NCI-H524 (cell line): ENCODE results near the gene FCHSD1.

ENCODE experiments used
- DNase-seq, 2 experiments: peaks; one replicate each; lab custom pipeline; 2025; lab: John Stamatoyannopoulos, UW

Gene FCHSD1

GRCh38 chr5:141641634-141642267, 9.5 kb downstream of the FCHSD1 start:
- DNase-seq, result no peak

DNA sequence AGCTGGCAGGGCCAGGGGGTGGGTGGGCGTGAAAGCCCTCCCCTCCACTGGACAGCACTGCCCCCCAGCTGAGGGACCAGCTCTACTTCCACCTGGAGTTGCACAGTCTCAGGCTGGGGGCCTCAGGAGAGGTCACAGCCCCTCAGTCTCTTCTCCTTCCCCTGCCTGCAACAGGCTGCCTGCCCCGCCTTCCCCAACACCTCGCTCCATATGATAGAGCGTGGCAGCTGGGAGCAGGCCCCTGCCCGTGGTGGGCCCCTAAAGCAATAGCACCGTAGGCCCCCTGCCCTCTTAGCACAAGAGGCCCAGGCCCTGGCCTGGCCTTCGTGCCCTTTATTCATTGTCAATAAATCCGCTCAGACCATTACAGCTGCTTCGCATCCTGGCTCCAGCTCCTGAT, 10.5 kb downstream of the FCHSD1 start:
- no peak for DNase-seq

DNA sequence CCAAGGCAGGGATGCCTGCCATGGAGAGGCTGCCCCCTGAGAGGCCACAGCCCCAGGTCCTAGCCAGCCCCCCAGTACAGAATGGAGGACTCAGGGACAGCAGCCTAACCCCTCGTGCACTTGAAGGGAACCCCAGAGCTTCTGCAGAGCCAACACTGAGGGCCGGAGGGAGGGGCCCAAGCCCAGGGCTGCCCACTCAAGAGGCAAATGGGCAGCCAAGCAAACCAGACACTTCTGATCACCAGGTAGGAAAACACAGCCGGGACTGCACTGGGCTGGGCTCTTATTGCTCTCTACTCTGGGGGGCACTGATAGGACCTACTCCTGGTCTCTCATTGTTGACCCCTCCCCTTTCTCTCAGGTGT, 11.2 kb downstream of the FCHSD1 start:
- DNase-seq, result no peak

GRCh38 chr5:141639357-141640050, 11.7 kb downstream of the FCHSD1 start:
- DNase-seq, result no peak

DNA sequence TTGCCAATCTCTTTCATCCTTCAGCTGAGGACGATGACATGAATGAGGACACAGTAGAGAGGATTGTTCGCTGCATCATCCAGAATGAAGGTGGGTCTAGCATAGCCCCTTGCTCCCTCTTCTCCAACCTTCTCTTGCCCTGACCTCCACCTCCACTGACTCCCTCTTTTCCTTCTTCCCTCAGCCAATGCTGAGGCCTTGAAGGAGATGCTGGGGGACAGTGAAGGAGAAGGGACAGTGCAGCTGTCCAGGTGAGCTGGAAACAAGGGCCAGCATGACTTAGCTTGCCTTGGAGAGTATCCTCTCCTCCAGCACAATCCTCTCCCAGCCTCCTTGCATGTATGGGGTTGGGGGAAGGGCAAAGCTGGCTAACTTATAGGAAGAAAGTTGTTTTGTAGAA, 12.4 kb downstream of the FCHSD1 start:
- no peak for DNase-seq

DNA sequence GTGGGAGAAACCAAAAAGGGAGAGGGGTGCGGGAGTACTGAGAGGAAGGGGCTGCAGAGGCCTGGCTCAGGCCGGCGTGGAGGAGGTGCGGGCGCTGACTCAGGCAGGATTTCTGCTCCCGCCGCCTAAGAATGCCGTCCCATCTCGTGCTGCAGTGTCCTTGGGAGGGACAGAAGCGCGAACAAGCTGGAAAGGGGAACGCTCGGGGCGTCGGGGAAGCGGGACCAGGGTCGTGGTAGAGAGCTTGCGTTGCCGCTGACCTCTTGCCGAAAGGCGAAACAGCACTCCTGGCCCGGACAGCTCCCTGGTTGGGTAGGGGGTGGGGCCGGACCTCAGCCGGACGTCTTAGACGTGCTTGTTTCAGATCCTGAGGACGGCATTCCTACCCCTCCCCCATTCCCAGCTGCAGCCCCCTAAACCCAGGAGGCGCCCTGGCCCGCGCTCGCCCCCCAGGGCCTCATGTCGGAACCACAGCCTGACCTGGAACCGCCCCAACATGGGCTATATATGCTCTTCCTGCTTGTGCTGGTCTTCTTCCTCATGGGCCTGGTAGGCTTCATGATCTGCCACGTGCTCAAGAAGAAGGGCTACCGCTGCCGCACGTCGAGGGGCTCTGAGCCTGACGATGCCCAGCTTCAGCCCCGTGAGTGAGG, 13.3 kb downstream of the FCHSD1 start:
- peak; percentile 26 to 54 for DNase-seq

GRCh38 chr5:141637123-141637766, 14.0 kb downstream of the FCHSD1 start:
- peak in 1 of 2 experiments; percentile 20 for DNase-seq

DNA sequence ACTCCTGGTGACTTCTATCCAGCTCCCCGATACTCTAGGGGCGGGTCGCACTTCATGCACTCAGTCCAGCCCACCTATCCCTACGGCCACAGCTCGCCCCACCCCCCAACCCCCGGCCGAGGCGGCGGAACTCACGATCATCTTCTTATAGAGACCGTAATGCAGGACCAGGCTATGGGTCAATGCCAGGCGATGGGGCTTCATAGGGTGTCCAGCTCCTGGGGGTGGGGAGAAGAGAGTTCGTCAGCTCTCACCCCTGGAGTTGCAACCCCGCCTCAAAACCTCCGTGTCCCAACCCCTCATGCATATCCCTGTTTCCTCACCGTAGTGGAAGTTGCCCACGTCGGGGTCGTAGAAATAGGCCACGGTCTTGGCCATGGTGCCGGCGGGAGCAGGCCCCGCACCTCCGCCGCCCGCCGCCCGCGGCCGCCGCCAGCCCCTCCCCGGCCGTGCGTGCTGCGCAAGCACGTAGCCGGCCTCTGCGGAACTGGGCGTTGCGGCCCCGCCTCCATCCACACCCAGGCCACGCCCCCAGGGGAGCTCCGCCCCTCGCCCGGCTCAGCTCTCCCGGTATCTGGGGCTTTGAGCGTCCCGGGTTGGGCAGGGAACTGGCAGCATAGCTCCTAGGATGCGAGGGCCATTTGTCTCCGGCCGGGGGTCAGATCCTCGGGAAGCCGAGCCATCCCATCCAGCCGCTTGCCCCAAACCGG, 14.7 kb downstream of the FCHSD1 start, which contains the start of the genes HDAC3 and RELL2:
HDAC3 (minus strand) TSS at position 437 of the 710 bp plus-strand sequence; CDS start at position 378, 59 bp downstream.
RELL2 (plus strand) TSS at position 585 of the 710 bp plus-strand sequence. CDS start 1,229 bp downstream, outside the sequence.
- DNase-seq, result peak; percentile 62 to 86

DNA sequence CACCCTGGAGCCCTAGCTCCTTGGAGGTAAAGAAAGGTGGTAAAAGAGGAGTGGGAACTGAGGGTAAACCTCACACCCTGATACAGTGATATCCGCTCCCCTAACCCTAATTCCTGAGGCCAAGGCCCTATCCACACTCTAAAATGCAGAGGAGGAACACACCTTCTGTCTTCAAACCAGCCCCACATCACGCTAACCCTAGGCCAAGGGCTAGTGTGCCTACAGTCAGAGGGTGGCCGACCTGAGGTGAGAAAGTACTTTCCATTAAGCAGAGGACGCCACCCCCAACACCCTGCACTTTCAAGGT, 15.2 kb downstream of the FCHSD1 start:
- DNase-seq, result no peak

DNA sequence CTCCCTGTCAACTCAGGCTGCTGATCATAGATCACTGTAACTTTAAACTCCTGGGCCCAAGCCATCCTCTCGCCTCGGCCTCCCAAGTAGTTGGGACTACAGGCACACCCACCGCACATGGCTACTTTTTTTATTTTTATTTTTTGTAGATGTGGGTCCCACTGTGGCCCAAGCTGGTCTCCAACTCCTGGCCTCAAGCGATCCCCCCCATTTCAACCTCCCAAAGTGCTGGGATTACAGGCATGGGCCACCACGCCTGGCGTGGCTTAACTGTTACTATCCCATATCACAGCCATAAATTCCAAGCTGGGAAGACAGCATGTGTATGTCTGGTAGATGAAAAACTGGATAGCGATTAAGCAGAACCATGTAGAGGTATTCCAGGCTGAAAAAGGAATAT, 15.6 kb downstream of the FCHSD1 start:
- DNase-seq, result no peak

DNA sequence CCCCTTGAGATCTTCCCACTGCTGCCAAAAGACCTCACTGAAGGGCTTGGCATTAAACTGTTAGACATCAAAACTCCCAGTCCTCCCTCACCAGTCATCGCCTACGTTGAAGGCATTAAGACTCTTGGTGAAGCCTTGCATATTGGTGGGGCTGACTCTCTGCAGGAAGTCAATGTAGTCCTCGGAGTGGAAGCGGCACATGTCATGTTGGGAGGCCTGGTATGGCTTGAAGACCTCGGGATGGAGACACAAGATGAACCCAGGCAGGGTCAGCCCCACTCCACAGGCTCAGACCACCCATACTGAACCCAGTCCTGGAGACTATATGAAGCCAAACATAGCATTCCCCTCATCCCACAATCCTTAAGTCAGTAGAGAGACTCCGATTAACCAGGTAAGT, 16.5 kb downstream of the FCHSD1 start:
- no peak for DNase-seq

- no peak for DNase-seq
These were observed 17.2 kb downstream of the FCHSD1 start for GRCh38 chr5:141633871-141634561.

GRCh38 chr5:141632650-141633049, 18.6 kb downstream of the FCHSD1 start:
- DNase-seq, result no peak

DNA sequence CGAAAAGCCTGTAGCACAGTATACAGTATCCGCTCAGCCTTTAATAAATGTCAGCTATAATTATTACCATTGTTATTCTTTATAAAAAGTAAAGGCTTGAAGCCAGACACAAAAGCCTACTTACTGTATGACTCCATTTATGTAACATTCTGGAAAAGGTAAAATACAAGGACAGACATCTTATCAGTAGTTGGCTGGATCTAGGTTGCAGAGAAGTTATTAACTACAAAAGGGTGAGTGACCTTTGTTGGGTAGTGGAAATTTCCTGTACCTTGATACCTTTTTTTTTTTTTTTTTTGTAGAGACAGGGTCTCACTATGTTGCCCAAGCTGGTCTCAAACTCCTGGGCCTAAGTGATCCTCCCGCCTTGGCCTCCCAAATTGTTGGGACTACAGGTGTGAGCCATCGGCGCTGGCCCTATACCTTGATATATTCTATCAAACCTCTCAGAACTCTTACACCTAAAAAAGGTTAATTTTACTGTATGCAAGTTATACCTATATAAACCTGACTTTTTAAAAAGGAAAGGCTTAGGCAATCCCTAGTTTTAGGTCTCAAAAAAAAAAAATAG, 20.6 kb downstream of the FCHSD1 start:
- DNase-seq, result no peak

DNA sequence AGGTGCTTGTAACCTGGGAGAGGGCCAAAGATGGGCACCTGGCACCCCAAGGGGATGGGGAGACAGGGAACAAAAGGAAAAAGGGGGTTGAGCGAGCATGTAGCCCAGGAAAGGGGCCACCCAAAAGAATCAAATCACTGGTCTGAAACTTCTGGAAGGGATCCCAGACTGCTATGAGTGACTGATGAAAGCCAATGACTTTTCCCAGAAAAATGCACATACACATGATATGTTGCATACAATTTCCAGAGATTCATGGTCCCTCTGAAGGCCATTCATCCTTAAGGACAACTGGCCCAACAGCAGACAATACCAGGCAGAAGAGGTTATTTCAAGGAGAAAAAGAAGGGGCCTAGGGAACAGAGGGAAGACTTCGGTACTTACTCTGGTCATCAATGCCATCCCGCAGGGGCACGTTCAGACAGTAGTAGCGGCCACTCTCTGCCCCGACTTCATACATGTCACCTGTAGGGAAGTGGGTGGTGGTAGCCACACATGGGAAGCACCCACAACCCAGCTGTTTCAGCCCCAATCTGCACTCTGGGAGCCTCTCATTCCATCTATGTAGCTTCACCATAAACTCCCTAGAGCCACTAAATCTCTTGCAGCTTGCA, 22.9 kb downstream of the FCHSD1 start:
- no peak for DNase-seq

GRCh38 chr5:141623611-141624010, 27.6 kb downstream of the FCHSD1 start:
- no peak for DNase-seq

DNA sequence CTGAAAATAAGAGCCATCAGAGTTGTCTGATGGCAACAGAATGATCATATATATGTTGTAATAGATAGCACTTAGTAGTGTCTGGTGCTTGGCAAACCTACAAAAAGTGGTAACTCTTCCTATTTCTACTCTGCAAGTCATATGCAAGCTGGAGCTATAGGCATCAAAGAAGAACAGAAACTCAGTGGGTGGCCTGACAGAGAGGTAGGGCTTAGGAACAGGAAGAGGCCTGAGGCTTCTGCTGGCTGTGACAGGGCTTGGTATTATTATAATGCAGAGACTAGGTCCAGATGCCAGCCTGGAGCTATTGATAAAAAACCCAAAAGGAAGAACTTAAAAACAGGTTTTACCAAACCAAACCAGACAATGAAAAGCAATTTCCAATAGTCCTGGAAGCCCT, 28.0 kb downstream of the FCHSD1 start:
- no peak for DNase-seq

- DNase-seq, result peak; percentile 93 to 95
These were observed 32.2 kb downstream of the FCHSD1 start, which contains the start of gene DIAPH1 for GRCh38 chr5:141618804-141619554. DIAPH1 (minus strand) TSS chr5:141619000; CDS start chr5:141618914, 86 bp downstream.

DNA sequence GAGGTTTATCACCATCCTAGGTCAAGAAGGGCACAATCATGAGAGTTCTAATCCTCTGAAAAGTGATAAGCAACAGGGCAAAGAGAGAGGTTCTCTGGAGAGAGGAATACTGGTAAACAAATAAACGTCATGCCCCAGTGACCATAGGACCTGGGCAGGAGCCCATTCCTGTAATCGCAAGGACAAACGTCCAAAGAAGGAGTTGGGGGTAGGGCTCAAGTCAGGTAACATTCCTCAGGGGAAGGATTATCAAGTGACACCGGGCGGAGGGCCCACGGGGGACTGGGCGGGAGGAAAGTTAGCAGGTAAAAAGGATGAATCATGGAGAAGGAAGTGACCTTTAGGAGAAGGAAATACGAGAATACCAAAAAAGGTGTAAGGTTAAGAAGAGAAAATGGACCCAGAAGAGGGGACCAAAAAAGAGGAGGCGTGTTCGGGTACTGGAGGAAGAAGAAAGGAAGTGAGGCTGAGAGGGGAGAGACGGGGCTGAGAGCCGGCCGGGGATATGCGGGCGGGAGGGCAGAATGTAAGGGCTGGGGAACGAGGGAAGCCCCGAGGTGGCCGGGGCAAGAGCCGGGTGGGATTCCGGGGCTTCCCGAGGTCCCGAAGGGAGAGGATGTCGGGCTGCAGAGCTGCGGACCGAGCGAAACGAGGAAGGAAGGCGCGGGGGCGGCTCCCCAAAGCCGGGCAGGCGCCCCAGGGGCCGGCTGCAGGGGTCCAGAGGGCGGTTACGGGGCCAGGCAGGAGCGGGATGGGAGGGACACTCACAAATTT, 33.0 kb downstream of the FCHSD1 start:
- DNase-seq, result peak in 1 of 2 experiments; percentile 50
